Measurements from ENCODE around the gene PTPN14. TPM values are rescaled to one million over a fixed set of nuclear protein-coding genes. Genes with fewer than 3 reads are reported as not detected.

The PTPN14 gene
- total RNA-seq, 1 experiment from 2014 or later: 76.4 TPM

GRCh38 chr1:214342525-214342924 is 208.9 kb downstream of the PTPN14 start:
- H2BK120ac ChIP-seq (ENCODE audit: low read depth, low read length, poor library complexity, severe bottlenecking): no peak overlapping the region
- no peak overlapping the region for H3K4me2 ChIP-seq (ENCODE audit: insufficient read depth, insufficient read length, low read length)
- H2BK15ac ChIP-seq (ENCODE audit: low read depth, low read length): no peak overlapping the region
- no peak overlapping the region for H2AK5ac ChIP-seq (ENCODE audit: insufficient read length, low read length)
- no peaks in the 10 kb centered on the region for H4K20me1 ChIP-seq (ENCODE audit: control insufficient read depth, insufficient read depth, insufficient read length)
- H4K5ac ChIP-seq (ENCODE audit: insufficient read length, low read depth, low read length): no peak overlapping the region
- H2AFZ ChIP-seq (ENCODE audit: low read length): no peak overlapping the region
- no peak overlapping the region for H4K8ac ChIP-seq (replicated peaks; ENCODE audit: insufficient read length, low read depth, low read length)
- Mint-ChIP-seq H3K9me3 (peaks cover 8 to 19% of the 10 kb centered on the region in 2 experiments; a peak in 4 of 5 replicates), H3K36me3 (ENCODE audit: insufficient read depth in 1 of 3, low read depth in 3 of 3) (peaks cover 15 to 45% (median 32%) of the 10 kb centered on the region in 3 experiments), H3K4me1 (peaks cover 18 to 22% of the 10 kb centered on the region in 2 experiments), H3K27ac (peak overlapping the region in 2 of 3 experiments; percentile 23 to 37; a peak in 2 of 7 replicates), H3K27me3 (ENCODE audit: low read depth) (no peaks in the 10 kb centered on the region), H3K4me3 (no peak overlapping the region)
- H3K18ac ChIP-seq (ENCODE audit: insufficient read length, low read depth, low read length): no peak overlapping the region
- peaks cover 3% of the 10 kb centered on the region for H3K4me1 ChIP-seq (ENCODE audit: insufficient read depth, low read length)
- no peak for TF ChIP-seq CTCF (conservative IDR thresholded peaks at IDR 0.05)
- no peak for DNase-seq
- H2BK12ac ChIP-seq (ENCODE audit: insufficient read length, low read depth, low read length): no peak overlapping the region
- no peak overlapping the region for H3K23ac ChIP-seq (ENCODE audit: insufficient read length, low read depth, low read length)
- H3K9ac ChIP-seq (ENCODE audit: extremely low read depth, insufficient read length, low read length): no peak overlapping the region
- H3K27me3 ChIP-seq (ENCODE audit: insufficient read depth, low read length): no peaks in the 10 kb centered on the region
- H4K91ac ChIP-seq (ENCODE audit: insufficient read length, low read depth, low read length): no peak overlapping the region
- H3K9me3 ChIP-seq (ENCODE audit: control insufficient read depth, low read depth, low read length): no peaks in the 10 kb centered on the region
- H3K23me2 ChIP-seq (ENCODE audit: insufficient read length, low read depth, low read length, poor library complexity, severe bottlenecking): no peaks in the 10 kb centered on the region
- no peak overlapping the region for H2BK20ac ChIP-seq (ENCODE audit: low read depth, low read length, poor library complexity, severe bottlenecking)
- H3K14ac ChIP-seq (ENCODE audit: insufficient read depth, low read length): no peak overlapping the region
- H3K4ac ChIP-seq (ENCODE audit: low read depth, low read length): no peak overlapping the region
- no peaks in the 10 kb centered on the region for H3K79me1 ChIP-seq (ENCODE audit: insufficient read depth, low read depth, low read length, poor library complexity, severe bottlenecking)
- no peaks in the 10 kb centered on the region for H3K79me2 ChIP-seq (ENCODE audit: insufficient read depth, low read length)
- H2BK5ac ChIP-seq (ENCODE audit: insufficient read length, low read length): no peak overlapping the region
- no peak overlapping the region for H3T11ph ChIP-seq (ENCODE audit: low read length)
- no peak overlapping the region for H3K56ac ChIP-seq (ENCODE audit: insufficient read length, low read depth, low read length)
- no peak overlapping the region for H3K27ac ChIP-seq (ENCODE audit: insufficient read length, low read depth, low read length)
